ENCODE results near the gene UBE2V1. TPM values are rescaled to one million over a fixed set of nuclear protein-coding genes. Genes with fewer than 3 reads are reported as not detected.
A peak's percentile ranks its signal among the peaks of the same experiment; 100 is the strongest.

Gene UBE2V1
- total and polyA plus RNA-seq, 2 of the 13 experiments (the other 11 are each of a cell fraction or from before 2014, with no cell fraction given) = 81.3 to 132 TPM

- TF ChIP-seq ZBTB43 (CRISPR knock-in tag; conservative IDR thresholded peaks at IDR 0.05) (no peak), TBP (CRISPR knock-in tag; IDR thresholded peaks at IDR 0.05) (no peak), ATF6 (CRISPR knock-in tag; conservative IDR thresholded peaks at IDR 0.05) (no peak), ZMYM4 (CRISPR knock-in tag; IDR thresholded peaks at IDR 0.05) (no peak), ZNF414 (CRISPR knock-in tag; IDR thresholded peaks at IDR 0.05) (no peak), SPEN (CRISPR knock-in tag; IDR thresholded peaks at IDR 0.05; ENCODE audit: low read depth) (0 out of 2 replicates have a peak, but pooled peaks have one; percentile 36), TAF1 (CRISPR knock-in tag; IDR thresholded peaks at IDR 0.05) (0 out of 2 replicates have a peak, but pooled peaks have one; percentile 14), ZNF691 (CRISPR knock-in tag; IDR thresholded peaks at IDR 0.05; ENCODE audit: borderline replicate concordance, low read depth) (peak; percentile 33; the same call in 1 of the 2 replicates), ZNF280B (CRISPR knock-in tag; IDR thresholded peaks at IDR 0.05; ENCODE audit: borderline replicate concordance) (peak; percentile 50; the same call in 1 of the 2 replicates), ZKSCAN8 (CRISPR knock-in tag; IDR thresholded peaks at IDR 0.05; ENCODE audit: borderline replicate concordance) (no peak), CBX1 (IDR thresholded peaks at IDR 0.05; ENCODE audit: low read depth) (no peak)
Measured at GRCh38 chr20:50040432-50041245, 72.3 kb downstream of the UBE2V1 start (continued).
